HL-60/S4 treated with retinoic acid at 250 ng/mL for 4 days and 3 days (cell line): ENCODE results near the gene SIAH1.
"Not testable (repeated sequence)": the region's sequence is repeated elsewhere in the genome, so short reads cannot be mapped to it uniquely, and the experiment has no call there.

Source experiments
- in situ Hi-C: fragments of 300-500 bp; cut with MboI; formaldehyde crosslinking; loops from 2 replicates; pipeline ENCODE4 v1.7.0; 2022; ENCODE audit warnings: low sequenced_read_pairs

Gene SIAH1

GRCh38 chr16:48342591-48342990 is 42.6 kb downstream of the SIAH1 start:
- in situ Hi-C loops: no loop called here

- in situ Hi-C loops: no loop called here
These were observed 45.2 kb downstream of the SIAH1 start for GRCh38 chr16:48340054-48340453.

GRCh38 chr16:48335961-48336360 is 49.3 kb downstream of the SIAH1 start:
- in situ Hi-C loops: no loop called here

GRCh38 chr16:48334325-48334724 is 50.9 kb downstream of the SIAH1 start:
- in situ Hi-C loops: no loop called here

- in situ Hi-C loops: no loop called here
These were observed 52.2 kb downstream of the SIAH1 start for GRCh38 chr16:48332978-48333377.

GRCh38 chr16:48330841-48331192 is 54.4 kb downstream of the SIAH1 start:
- in situ Hi-C loops: no loop called here

GRCh38 chr16:48330189-48330840 is 54.9 kb downstream of the SIAH1 start:
- in situ Hi-C loops: no loop called here

GRCh38 chr16:48329138-48329537 is 56.1 kb downstream of the SIAH1 start:
- in situ Hi-C loops: no loop called here

- in situ Hi-C loops: no loop called here
These were observed 58.3 kb downstream of the SIAH1 start for GRCh38 chr16:48326915-48327314.

- in situ Hi-C loops: no loop called here
These were observed 61.1 kb downstream of the SIAH1 start for GRCh38 chr16:48323783-48324775.

GRCh38 chr16:48321317-48322036 is 63.7 kb downstream of the SIAH1 start:
- in situ Hi-C loops: no loop called here

GRCh38 chr16:48318630-48319029 is 66.6 kb downstream of the SIAH1 start:
- in situ Hi-C loops: no loop called here

- in situ Hi-C loops: no loop called here
These were observed 67.4 kb downstream of the SIAH1 start for GRCh38 chr16:48317614-48318315.

GRCh38 chr16:48317026-48317425 is 68.2 kb downstream of the SIAH1 start:
- in situ Hi-C loops: no loop called here

GRCh38 chr16:48313905-48314304 is 71.3 kb downstream of the SIAH1 start:
- in situ Hi-C loops: not testable (repeated sequence)

GRCh38 chr16:48310908-48311641 is 74.1 kb downstream of the SIAH1 start:
- in situ Hi-C loops: no loop called here
